Transverse colon (tissue), 4 donors: ENCODE results near the gene ACE. TPM values are rescaled to one million over a fixed set of nuclear protein-coding genes. Genes with fewer than 3 reads are reported as not detected.
A peak's percentile ranks its signal among the peaks of the same experiment; 100 is the strongest.

ENCODE experiments used
- DNase-seq: peaks from one replicate; pipeline ENCODE4 v3.0.0-alpha.2; 2019
- H3K27ac ChIP-seq, 4 donors: fragments of 200-600 bp; sonication (generic); 2 replicates each; pipeline ENCODE4 v1.5.1; 2016 to 2018; ENCODE audit warnings: inconsistent platforms in 4 of 4
- H3K27me3 ChIP-seq: fragments of 200-600 bp; sonication (generic); 2 replicates; pipeline ENCODE4 v1.5.1; 2017; ENCODE audit warnings: inconsistent platforms
- H3K36me3 ChIP-seq, 4 donors: fragments of 200-600 bp; sonication (generic); 2 replicates each; pipeline ENCODE4 v1.5.1; 2017 to 2019; ENCODE audit warnings: inconsistent platforms in 4 of 4
- H3K4me1 ChIP-seq, 4 donors: fragments of 200-600 bp; sonication (generic); 2 replicates each; pipeline ENCODE4 v1.5.1; 2017 to 2020; ENCODE audit warnings: inconsistent platforms in 4 of 4
- H3K4me3 ChIP-seq, 4 donors: fragments of 200-600 bp; sonication (generic); 1 replicate in 1 of 4; 2 replicates in 3 of 4; pipeline versions ENCODE4 v1.5.1 to v1.6.1; 2017 to 2019; ENCODE audit warnings: inconsistent platforms in 4 of 4
- H3K9me3 ChIP-seq, 2 donors: fragments of 200-600 bp; sonication (generic); 2 replicates each; pipeline ENCODE4 v1.5.1; 2017 to 2019; ENCODE audit warnings: inconsistent platforms in 2 of 2
- EP300 ChIP-seq: sonication (generic); formaldehyde crosslinking; IDR thresholded peaks from one replicate; pipeline ENCODE4 v1.6.1; 2017; ENCODE audit warnings: antibody characterized with exemption, low read depth
- POLR2A ChIP-seq: fragments of 450-650 bp; IDR thresholded peaks from one replicate; pipeline ENCODE4 v1.6.1; 2016; ENCODE audit warnings: antibody characterized with exemption, mild to moderate bottlenecking, moderate library complexity
- POLR2AphosphoS5 ChIP-seq, 3 donors: sonication (generic); formaldehyde crosslinking; IDR thresholded peaks; one replicate each; pipeline ENCODE4 v1.6.1; 2016; ENCODE audit warnings: antibody characterized with exemption in 3 of 3
- WGBS, 2 donors: methylation state at CpG; one replicate each; pipeline ENCODE4 v1.1.5; 2018; ENCODE audit warnings: low coverage in 1 of 2; 5-methylcytosine and 5-hydroxymethylcytosine counted together
- in situ Hi-C, 4 donors: fragments of 200-750 bp; cut with MboI; loops; one replicate each; pipeline versions ENCODE4 v1.15.0 to v1.15.1; 2017; ENCODE audit warnings: low sequenced_read_pairs in 3 of 4, low pct_ligation_motif_present in 1 of 4, low pct_unique_long_range_greater_than_20kb in 1 of 4
- intact Hi-C: fragments of 100-400 bp; cut with DNase I; formaldehyde crosslinking; loops from one replicate; pipeline ENCODE4 v1.15.1; 2023; ENCODE audit warnings: low total_unique reads
- total RNA-seq, 4 donors: library from RNA; depleted of rRNA; stranded (reverse); fragments of >200 nt; gene quantifications; one replicate each; pipeline ENCODE4 v1.1.0, GENCODE V29; 2016
- TF ChIP-seq, protein P1 (sequence below), 5 experiments: fragments of 200-600 bp in 3 of 5; fragments of 450-650 bp in 2 of 5; sonication (generic) in 3 of 5; IDR thresholded peaks; 1 replicate in 2 of 5; 2 replicates in 3 of 5; pipeline ENCODE4 v1.5.1; 2016 to 2017; ENCODE audit warnings: antibody characterized with exemption in 5 of 5, inconsistent platforms in 3 of 5, mild to moderate bottlenecking in 2 of 5, moderate library complexity in 1 of 5

The ACE gene
- total RNA-seq, 4 donors from 2014 or later, result 6.0 to 56.7 (median 28.0) TPM

- Histone ChIP-seq H3K4me3 (no peak overlapping the region), H3K9me3 (no peaks in the 10 kb centered on the region), H3K36me3 (no peaks in the 10 kb centered on the region), H3K27me3 (peaks cover 34% of the 10 kb centered on the region), H3K4me1 (peaks cover 6 to 10% (median 8%) of the 10 kb centered on the region in 4 donors), H3K27ac (no peak overlapping the region)
- DNase-seq, result no peak
- 95 to 100% methylated on average over 3 to 24 of the region's 24 CpGs for WGBS, 2 donors
- TF ChIP-seq POLR2A (no peak), EP300 (no peak), POLR2AphosphoS5 (IDR thresholded peaks at IDR 0.05) (no peak)
- TF ChIP-seq, protein P1, sequence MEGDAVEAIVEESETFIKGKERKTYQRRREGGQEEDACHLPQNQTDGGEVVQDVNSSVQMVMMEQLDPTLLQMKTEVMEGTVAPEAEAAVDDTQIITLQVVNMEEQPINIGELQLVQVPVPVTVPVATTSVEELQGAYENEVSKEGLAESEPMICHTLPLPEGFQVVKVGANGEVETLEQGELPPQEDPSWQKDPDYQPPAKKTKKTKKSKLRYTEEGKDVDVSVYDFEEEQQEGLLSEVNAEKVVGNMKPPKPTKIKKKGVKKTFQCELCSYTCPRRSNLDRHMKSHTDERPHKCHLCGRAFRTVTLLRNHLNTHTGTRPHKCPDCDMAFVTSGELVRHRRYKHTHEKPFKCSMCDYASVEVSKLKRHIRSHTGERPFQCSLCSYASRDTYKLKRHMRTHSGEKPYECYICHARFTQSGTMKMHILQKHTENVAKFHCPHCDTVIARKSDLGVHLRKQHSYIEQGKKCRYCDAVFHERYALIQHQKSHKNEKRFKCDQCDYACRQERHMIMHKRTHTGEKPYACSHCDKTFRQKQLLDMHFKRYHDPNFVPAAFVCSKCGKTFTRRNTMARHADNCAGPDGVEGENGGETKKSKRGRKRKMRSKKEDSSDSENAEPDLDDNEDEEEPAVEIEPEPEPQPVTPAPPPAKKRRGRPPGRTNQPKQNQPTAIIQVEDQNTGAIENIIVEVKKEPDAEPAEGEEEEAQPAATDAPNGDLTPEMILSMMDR (IDR thresholded peaks at IDR 0.05), result no peak
- intact Hi-C loops (loop anchor here (10.0 kb wide), 1 partner anchor 91 kb away; the partner anchor contains the start of gene CYB561), in situ Hi-C loops (no loop called here)
Observed at GRCh38 chr17:63535640-63536039, 58.8 kb downstream of the ACE start.

- no peak for DNase-seq
- peaks cover 6 to 10% (median 8%) of the 10 kb centered on the region in 4 donors for H3K4me1 ChIP-seq
- TF ChIP-seq POLR2AphosphoS5 (IDR thresholded peaks at IDR 0.05) (no peak), POLR2A (no peak), EP300 (no peak)
- TF ChIP-seq, protein P1 (IDR thresholded peaks at IDR 0.05), result no peak
- no peak overlapping the region for H3K4me3 ChIP-seq
- no peaks in the 10 kb centered on the region for H3K9me3 ChIP-seq
- 89 to 93% methylated on average over 4 of the region's 4 CpGs for WGBS, 2 donors
- in situ Hi-C loops, result no loop called here
- H3K27ac ChIP-seq, result no peak overlapping the region
- intact Hi-C loops, result loop anchor here (10.0 kb wide), 1 partner anchor 92 kb away; the partner anchor contains the start of gene CYB561
- H3K27me3 ChIP-seq, result peaks cover 34% of the 10 kb centered on the region
- H3K36me3 ChIP-seq, result no peaks in the 10 kb centered on the region
Observed at GRCh38 chr17:63537001-63537400, 60.1 kb downstream of the ACE start.

GRCh38 chr17:63537991-63538692, 61.3 kb downstream of the ACE start:
- Histone ChIP-seq H3K27ac (no peak overlapping the region), H3K9me3 (no peaks in the 10 kb centered on the region), H3K27me3 (peaks cover 34% of the 10 kb centered on the region), H3K36me3 (no peaks in the 10 kb centered on the region), H3K4me1 (peaks cover 6 to 10% (median 8%) of the 10 kb centered on the region in 4 donors), H3K4me3 (peak overlapping the region in 2 of 4 donors; percentile 9 to 26)
- DNase-seq, result no peak
- intact Hi-C loops (loop anchor here (10.0 kb wide), 1 partner anchor 93 kb away; the partner anchor contains the start of gene CYB561), in situ Hi-C loops (no loop called here)
- WGBS, 2 donors, result 7% methylated on average over 40 of the region's 62 CpGs; no CpG with 5 or more reads in 1 of the 2 donors
- TF ChIP-seq EP300 (no peak), POLR2A (no peak), POLR2AphosphoS5 (IDR thresholded peaks at IDR 0.05) (no peak)
- TF ChIP-seq, protein P1 (IDR thresholded peaks at IDR 0.05), result no peak

- 58 to 70% methylated on average over 6 to 9 of the region's 9 CpGs for WGBS, 2 donors
- peaks cover 6 to 10% (median 8%) of the 10 kb centered on the region in 4 donors for H3K4me1 ChIP-seq
- TF ChIP-seq, protein P1 (IDR thresholded peaks at IDR 0.05), result no peak
- no peak for TF ChIP-seq POLR2A
- TF ChIP-seq EP300, result no peak
- no peak for TF ChIP-seq POLR2AphosphoS5 (IDR thresholded peaks at IDR 0.05)
- intact Hi-C loops, result loop anchor here (10.0 kb wide), 1 partner anchor 94 kb away; the partner anchor contains the start of gene CYB561
- H3K27ac ChIP-seq, result no peak overlapping the region
- DNase-seq, result no peak
- in situ Hi-C loops, result no loop called here
- H3K9me3 ChIP-seq, result no peaks in the 10 kb centered on the region
- H3K36me3 ChIP-seq, result no peaks in the 10 kb centered on the region
- H3K4me3 ChIP-seq, result peak overlapping the region in 1 of 4 donors; percentile 26
- peaks cover 34% of the 10 kb centered on the region for H3K27me3 ChIP-seq
Observed at GRCh38 chr17:63538693-63539595, 62.1 kb downstream of the ACE start.
